Activated CD4-positive, alpha-beta memory T cell treated with anti-CD3 and anti-CD28 coated beads for 36 hours (primary cell): ENCODE data around the gene C1RL. TPM values are rescaled to one million over a fixed set of nuclear protein-coding genes. Genes with fewer than 3 reads are reported as not detected.

ENCODE experiments used
- CTCF ChIA-PET: fragments of 350-600 bp; sonication (Branson Sonifier 250); formaldehyde crosslinking; loops from one replicate; lab custom pipeline; 2021; ENCODE audit warnings: antibody characterized with exemption, inconsistent platforms; lab: Charles Lee
- POLR2A ChIA-PET: fragments of 350-600 bp; sonication (Branson Sonifier 250); formaldehyde crosslinking; loops from one replicate; lab custom pipeline; 2021; ENCODE audit warnings: antibody characterized with exemption; lab: Charles Lee
- DNase-seq: peaks from one replicate; pipeline ENCODE4 v3.0.0-alpha.2; 2020
- H3K27ac Mint-ChIP-seq: one replicate; pipeline ENCODE4 v1.8.0; 2021; ENCODE audit warnings: mixed read lengths
- H3K27me3 Mint-ChIP-seq: one replicate; pipeline ENCODE4 v1.8.0; 2021; ENCODE audit warnings: mixed read lengths
- H3K36me3 Mint-ChIP-seq: one replicate; pipeline ENCODE4 v1.8.0; 2021; ENCODE audit warnings: mixed read lengths
- H3K4me1 Mint-ChIP-seq: one replicate; pipeline ENCODE4 v1.8.0; 2021; ENCODE audit warnings: low read depth, mixed read lengths
- H3K4me3 Mint-ChIP-seq: one replicate; pipeline ENCODE4 v1.8.0; 2021; ENCODE audit warnings: mild to moderate bottlenecking, mixed read lengths
- H3K9me3 Mint-ChIP-seq: one replicate; pipeline ENCODE4 v1.8.0; 2021; ENCODE audit warnings: mixed read lengths
- intact Hi-C: fragments of 100-400 bp; cut with micrococcal nuclease; formaldehyde crosslinking; loops from one replicate; pipeline ENCODE4 v1.15.1; 2023
- total RNA-seq, 2 experiments: library from RNA; stranded (reverse); gene quantifications; one replicate each; pipeline ENCODE4 v1.2.3, GENCODE V29; 2021

The C1RL gene
- total RNA-seq, 2 experiments from 2014 or later: 17.1 to 22.6 TPM

DNA sequence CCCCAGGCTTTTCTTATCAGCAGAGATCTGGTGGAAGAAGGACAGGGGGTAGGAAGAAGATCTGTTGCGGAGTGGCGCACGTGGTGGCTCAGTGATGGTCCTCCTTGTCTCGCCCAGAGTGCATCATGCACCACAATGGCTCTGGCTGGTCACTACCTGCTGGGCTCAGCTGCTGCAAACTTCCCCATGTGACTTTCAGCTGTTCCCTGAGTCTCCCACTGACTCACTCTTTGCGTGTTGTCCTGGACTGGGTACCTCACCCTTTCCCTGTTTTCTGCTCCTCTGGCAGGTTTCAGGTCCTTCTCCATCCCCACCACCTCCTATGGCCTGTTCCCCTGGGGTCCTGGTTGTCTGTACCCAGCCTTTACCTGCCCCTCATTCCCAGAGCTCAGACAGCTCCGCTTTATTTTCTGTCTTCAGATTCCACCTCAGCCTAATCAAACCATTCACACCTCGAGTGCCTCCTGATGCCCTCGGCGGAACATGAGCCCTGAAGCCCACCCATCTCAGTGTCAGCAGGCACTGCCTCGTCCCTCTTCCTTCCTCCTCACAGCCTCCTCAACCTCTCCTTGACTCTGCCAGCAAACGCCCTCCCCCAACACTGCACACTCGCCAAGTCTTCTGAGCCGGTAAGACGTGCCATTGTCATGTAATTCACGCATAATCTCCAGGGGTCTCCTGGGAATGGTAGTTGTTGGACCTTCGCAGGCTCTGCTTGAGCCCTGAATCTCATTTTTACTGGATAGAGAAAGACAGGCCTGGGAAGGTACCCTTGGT lies 18.6 kb downstream of the C1RL start:
- Mint-ChIP-seq H3K4me3 (no peak overlapping the region), H3K27ac (no peak overlapping the region), H3K27me3 (no peaks in the 10 kb centered on the region), H3K9me3 (no peaks in the 10 kb centered on the region), H3K36me3 (no peaks in the 10 kb centered on the region), H3K4me1 (peaks cover 7% of the 10 kb centered on the region)
- DNase-seq: no peak
- CTCF ChIA-PET: interaction anchor here (1.2 to 2.1 kb wide), 9 partner anchors 17 to 166 kb away, joined by 3 to 12 read pairs (median 4); partner anchors contain the start of genes C12orf57 and RNU7-1
- intact Hi-C loops: loop anchor here (5.0 to 10.0 kb wide), 4 partner anchors 46 to 218 kb away; partner anchors contain the start of genes EMG1, PHB2 and SPSB2
- POLR2A ChIA-PET: no interaction called here

DNA sequence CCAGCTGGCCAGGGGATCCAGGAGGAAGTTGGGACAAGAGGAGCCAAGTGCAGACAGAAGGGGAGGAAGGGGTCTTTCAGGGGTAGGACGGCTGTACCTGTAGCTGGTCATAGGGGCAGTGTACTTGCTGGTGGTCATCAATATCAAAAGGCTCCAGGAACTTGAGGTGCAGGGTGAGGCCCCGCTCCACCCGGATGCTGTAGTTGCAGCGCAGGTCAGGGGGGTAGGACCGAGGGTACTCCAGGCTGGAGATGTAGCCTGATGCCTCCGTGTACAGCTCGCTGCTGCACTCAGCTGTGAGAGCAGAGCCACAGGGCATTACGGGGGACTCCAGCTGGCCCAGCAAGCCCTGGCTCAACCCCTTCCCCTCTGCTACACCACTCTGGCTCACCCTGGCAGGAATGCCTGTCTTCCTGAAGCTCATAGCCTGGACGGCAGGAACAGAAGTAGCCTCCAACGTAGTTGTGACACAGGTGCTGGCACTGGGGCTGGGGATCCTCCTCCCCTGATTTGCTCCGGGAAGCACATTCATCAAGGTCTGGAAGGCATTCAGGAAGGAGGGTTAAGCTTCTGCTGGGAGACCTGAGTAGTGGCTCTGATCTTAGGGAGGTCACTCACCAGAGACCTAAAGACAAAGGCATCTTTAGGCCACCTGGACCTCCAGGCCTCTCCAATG lies 19.7 kb downstream of the C1RL start:
- H3K27me3 Mint-ChIP-seq: no peaks in the 10 kb centered on the region
- no peak overlapping the region for H3K4me3 Mint-ChIP-seq
- no peaks in the 10 kb centered on the region for H3K36me3 Mint-ChIP-seq
- ChIA-PET POLR2A (no interaction called here), CTCF (interaction anchor here (0.9 to 2.1 kb wide), 5 partner anchors 13 to 164 kb away, joined by 3 to 12 read pairs (median 4); no protein-coding TSS in a partner anchor)
- no peaks in the 10 kb centered on the region for H3K9me3 Mint-ChIP-seq
- H3K27ac Mint-ChIP-seq: no peak overlapping the region
- DNase-seq: no peak
- intact Hi-C loops: no loop called here
- H3K4me1 Mint-ChIP-seq: peaks cover 7% of the 10 kb centered on the region

DNA sequence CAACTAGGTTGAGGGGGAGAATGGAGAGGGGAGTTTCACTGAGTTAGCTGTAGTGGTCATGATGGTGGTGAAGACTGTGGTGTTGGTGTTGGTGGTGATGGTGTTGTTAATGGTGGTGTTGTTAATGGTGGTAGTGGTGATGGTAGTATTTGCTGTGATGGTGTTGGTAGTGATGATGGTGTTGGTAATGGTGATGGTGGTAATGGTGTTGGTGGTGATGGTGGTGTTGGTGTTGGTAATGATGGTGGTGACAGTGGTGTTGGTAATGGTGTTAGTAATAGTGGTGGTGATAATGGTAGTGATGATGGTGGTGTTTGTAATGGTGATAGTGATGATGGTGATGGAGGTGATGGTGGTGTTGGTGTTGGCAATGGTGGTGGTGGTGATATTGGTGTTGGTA lies 25.9 kb downstream of the C1RL start:
- no peak overlapping the region for H3K27ac Mint-ChIP-seq
- no peaks in the 10 kb centered on the region for H3K36me3 Mint-ChIP-seq
- H3K4me3 Mint-ChIP-seq: no peak overlapping the region
- H3K4me1 Mint-ChIP-seq: no peaks in the 10 kb centered on the region
- DNase-seq: no peak
- peaks cover 3% of the 10 kb centered on the region for H3K9me3 Mint-ChIP-seq
- H3K27me3 Mint-ChIP-seq: peaks cover 1% of the 10 kb centered on the region
- ChIA-PET POLR2A (no interaction called here), CTCF (interaction anchor here (0.8 kb wide), 1 partner anchor 30 kb away, joined by 3 read pairs; no protein-coding TSS in a partner anchor)
- intact Hi-C loops: no loop called here

DNA sequence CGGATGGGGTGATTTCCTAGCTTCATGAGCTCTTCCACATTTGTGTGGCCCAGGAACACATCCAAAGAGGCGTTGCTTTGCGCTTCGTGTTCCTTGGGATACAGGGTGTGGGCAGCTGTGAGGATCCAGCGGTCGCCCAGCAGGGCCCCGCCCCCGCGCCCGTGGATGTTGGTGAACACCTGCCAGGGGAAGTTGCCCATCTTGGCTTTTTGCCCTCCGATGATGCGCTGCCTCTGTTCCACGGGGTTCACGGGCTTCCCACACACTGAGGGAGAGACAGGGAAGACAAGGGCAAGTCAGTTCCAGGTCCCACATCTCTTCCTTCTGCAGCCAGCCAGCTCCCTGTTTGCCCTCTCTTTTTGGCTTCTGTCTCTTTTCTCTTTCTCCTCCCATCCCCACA lies 28.0 kb downstream of the C1RL start:
- DNase-seq: no peak
- Mint-ChIP-seq H3K4me1 (no peaks in the 10 kb centered on the region), H3K36me3 (no peaks in the 10 kb centered on the region), H3K9me3 (peaks cover 3% of the 10 kb centered on the region), H3K4me3 (no peak overlapping the region), H3K27me3 (peaks cover 1% of the 10 kb centered on the region), H3K27ac (no peak overlapping the region)
- ChIA-PET CTCF (interaction anchor here (0.6 to 1.0 kb wide), 3 partner anchors 11 to 1969 kb away, joined by 3 read pairs; no protein-coding TSS in a partner anchor), POLR2A (no interaction called here)
- intact Hi-C loops: no loop called here

DNA sequence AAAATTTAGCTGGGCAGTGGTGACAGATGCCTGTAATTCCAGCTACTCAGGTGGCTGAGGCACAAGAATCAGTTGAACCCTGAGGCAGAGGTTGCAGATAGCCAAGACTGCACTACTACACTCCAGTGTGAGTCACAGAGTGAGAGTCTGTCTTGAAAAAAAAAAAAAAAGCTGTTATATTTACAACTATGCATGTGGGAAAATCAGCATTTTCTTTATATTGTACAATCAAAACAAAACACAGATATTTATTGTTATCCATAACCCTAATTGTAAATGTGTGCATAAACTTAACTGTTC lies 29.2 kb downstream of the C1RL start:
- Mint-ChIP-seq H3K4me3 (no peak overlapping the region), H3K36me3 (no peaks in the 10 kb centered on the region), H3K4me1 (peaks cover 5% of the 10 kb centered on the region), H3K27me3 (peaks cover 1% of the 10 kb centered on the region), H3K27ac (no peak overlapping the region), H3K9me3 (peaks cover 3% of the 10 kb centered on the region)
- no peak for DNase-seq
- ChIA-PET CTCF (no interaction called here), POLR2A (no interaction called here)
- intact Hi-C loops: no loop called here

DNA sequence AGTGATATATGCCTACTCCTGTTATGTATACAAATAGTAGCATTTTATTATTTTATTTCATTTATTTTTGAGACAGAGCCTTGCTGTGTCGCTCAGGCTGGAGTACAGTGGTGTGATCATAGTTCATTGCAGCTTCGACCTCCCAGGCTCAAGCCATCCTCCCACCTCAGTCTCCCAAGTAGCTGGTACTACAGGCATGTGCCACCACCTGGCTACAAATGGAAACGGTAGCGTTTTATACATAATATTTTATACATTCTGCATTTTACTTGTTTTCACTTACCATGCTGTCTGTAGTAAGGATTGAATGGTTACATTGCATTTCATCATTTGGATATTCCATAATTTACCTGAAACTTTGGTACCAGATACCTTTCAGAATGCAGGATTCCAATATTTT lies 30.9 kb downstream of the C1RL start:
- POLR2A ChIA-PET: no interaction called here
- intact Hi-C loops: no loop called here
- Mint-ChIP-seq H3K4me3 (no peak overlapping the region), H3K27me3 (peaks cover 1% of the 10 kb centered on the region), H3K4me1 (peaks cover 5% of the 10 kb centered on the region), H3K9me3 (peaks cover under 1% of the 10 kb centered on the region), H3K36me3 (no peaks in the 10 kb centered on the region), H3K27ac (no peak overlapping the region)
- CTCF ChIA-PET: no interaction called here
- no peak for DNase-seq

DNA sequence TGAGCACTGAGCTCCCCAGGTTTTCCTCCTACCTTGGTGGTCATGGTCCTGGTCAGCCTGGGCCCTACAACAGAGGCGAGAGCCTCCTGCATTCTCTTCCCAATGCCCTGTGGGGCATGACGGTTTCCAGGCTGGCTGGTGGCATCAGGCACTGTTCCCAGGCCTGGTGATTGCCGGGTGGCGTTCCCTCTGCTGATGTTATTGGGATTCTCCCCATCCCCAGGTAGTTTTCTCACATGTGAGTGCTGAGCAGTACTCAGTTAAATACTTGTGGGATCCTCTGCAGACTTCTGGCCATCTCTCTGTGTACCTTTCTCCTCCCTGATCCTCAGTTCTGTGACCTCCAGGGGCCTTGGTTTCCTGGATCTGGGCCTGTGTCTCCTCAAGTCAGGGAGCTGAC lies 32.5 kb downstream of the C1RL start:
- Mint-ChIP-seq H3K36me3 (no peaks in the 10 kb centered on the region), H3K27ac (no peak overlapping the region), H3K9me3 (no peaks in the 10 kb centered on the region), H3K27me3 (peaks cover 1% of the 10 kb centered on the region), H3K4me3 (no peak overlapping the region), H3K4me1 (peaks cover 5% of the 10 kb centered on the region)
- no peak for DNase-seq
- ChIA-PET CTCF (interaction anchor here (0.8 to 1.3 kb wide), 2 partner anchors 34 to 36 kb away, joined by 3 read pairs; no protein-coding TSS in a partner anchor), POLR2A (no interaction called here)
- intact Hi-C loops: no loop called here

DNA sequence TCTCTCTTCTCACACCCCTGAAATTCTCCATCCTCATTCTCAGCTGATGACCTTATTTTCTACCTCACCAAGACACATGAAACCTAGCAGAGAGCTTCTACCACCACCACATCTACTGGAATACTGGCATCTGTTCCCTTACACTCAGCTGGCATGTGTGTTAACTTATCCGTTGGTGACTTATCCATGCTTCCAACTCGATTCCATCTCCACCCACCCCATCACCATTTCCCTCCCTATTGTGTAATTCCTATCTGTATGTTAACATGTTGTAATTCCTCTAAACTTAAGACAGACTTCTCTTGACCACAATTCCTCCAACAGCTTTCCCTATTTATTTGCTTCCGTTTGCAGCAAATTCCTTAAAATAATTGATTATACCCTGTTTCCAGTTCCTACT lies 33.1 kb downstream of the C1RL start:
- H3K9me3 Mint-ChIP-seq: no peaks in the 10 kb centered on the region
- no peak overlapping the region for H3K4me3 Mint-ChIP-seq
- H3K27me3 Mint-ChIP-seq: peaks cover 1% of the 10 kb centered on the region
- POLR2A ChIA-PET: no interaction called here
- DNase-seq: no peak
- H3K4me1 Mint-ChIP-seq: peaks cover 5% of the 10 kb centered on the region
- CTCF ChIA-PET: interaction anchor here (0.8 to 1.3 kb wide), 2 partner anchors 35 to 37 kb away, joined by 3 read pairs; no protein-coding TSS in a partner anchor
- intact Hi-C loops: no loop called here
- no peak overlapping the region for H3K27ac Mint-ChIP-seq
- no peaks in the 10 kb centered on the region for H3K36me3 Mint-ChIP-seq

DNA sequence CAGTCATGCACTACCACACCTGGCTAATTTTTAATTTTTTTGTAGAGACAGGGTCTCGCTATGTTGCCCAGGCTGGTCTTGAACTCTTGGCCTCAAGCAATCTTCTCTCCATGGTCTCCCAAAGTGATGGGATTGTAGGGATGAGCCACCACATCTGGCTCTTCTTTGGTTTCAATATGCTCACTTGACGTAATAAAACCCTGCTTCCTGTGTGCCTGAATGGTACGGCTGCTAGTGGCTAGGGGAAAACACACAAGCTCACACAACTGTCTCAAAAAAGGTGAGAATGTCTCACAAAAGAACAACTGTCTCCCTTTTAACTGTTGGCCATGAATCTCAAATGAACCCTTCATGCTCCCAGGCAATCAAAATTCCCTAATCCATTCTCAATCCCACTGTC lies 33.5 kb downstream of the C1RL start:
- Mint-ChIP-seq H3K9me3 (no peaks in the 10 kb centered on the region), H3K4me3 (no peak overlapping the region), H3K27me3 (peaks cover 1% of the 10 kb centered on the region), H3K27ac (no peak overlapping the region), H3K36me3 (no peaks in the 10 kb centered on the region), H3K4me1 (peaks cover 5% of the 10 kb centered on the region)
- POLR2A ChIA-PET: no interaction called here
- DNase-seq: no peak
- CTCF ChIA-PET: interaction anchor here (0.8 to 1.3 kb wide), 2 partner anchors 35 to 37 kb away, joined by 3 read pairs; no protein-coding TSS in a partner anchor
- intact Hi-C loops: no loop called here

DNA sequence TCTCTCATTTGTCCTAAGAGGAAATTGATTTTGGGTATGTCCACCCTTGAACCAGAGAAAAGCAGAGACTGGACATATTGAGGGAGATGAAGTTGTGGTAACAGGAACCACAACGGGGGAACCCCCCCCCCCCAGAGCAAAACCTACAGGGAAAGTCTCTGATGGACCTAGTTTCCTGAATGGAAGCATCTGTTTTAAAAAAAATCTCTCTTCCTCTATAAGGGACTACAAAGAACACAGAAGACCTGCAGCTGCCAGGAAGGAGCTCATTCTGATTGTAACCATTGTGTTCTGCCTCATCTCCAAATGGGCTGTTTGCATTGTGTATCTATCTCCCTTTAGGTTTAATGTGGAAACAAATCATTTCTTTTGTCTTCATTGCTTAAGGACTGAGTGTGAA lies 35.1 kb downstream of the C1RL start:
- intact Hi-C loops: no loop called here
- no peak overlapping the region for H3K27ac Mint-ChIP-seq
- H3K27me3 Mint-ChIP-seq: no peaks in the 10 kb centered on the region
- DNase-seq: no peak
- no peak overlapping the region for H3K4me3 Mint-ChIP-seq
- ChIA-PET CTCF (no interaction called here), POLR2A (no interaction called here)
- no peaks in the 10 kb centered on the region for H3K36me3 Mint-ChIP-seq
- H3K9me3 Mint-ChIP-seq: no peaks in the 10 kb centered on the region
- peaks cover 5% of the 10 kb centered on the region for H3K4me1 Mint-ChIP-seq

DNA sequence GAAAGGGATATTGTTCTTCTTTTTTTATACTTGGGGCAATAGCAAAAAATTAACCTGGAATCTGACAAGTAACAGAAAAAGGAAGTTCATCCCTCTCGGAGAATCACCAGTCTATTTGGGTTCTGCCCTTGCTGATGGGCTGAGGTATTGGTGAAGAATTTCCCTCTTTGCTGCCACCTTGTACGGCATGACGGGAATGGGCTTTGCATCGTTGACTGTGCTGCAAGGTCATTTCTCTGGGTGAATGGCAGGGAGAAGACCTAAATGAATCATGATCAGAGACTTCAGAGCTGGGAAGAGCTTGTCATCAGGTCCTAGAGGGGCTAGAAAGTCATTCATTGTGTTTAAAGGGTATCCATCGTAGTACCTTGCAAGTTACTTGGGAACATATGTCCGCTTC lies 36.5 kb downstream of the C1RL start:
- Mint-ChIP-seq H3K27ac (no peak overlapping the region), H3K4me3 (no peak overlapping the region), H3K36me3 (no peaks in the 10 kb centered on the region), H3K9me3 (no peaks in the 10 kb centered on the region), H3K4me1 (peaks cover 5% of the 10 kb centered on the region), H3K27me3 (no peaks in the 10 kb centered on the region)
- no peak for DNase-seq
- ChIA-PET POLR2A (no interaction called here), CTCF (interaction anchor here (0.6 kb wide), 1 partner anchor 82 kb away, joined by 3 read pairs; no protein-coding TSS in a partner anchor)
- intact Hi-C loops: no loop called here

DNA sequence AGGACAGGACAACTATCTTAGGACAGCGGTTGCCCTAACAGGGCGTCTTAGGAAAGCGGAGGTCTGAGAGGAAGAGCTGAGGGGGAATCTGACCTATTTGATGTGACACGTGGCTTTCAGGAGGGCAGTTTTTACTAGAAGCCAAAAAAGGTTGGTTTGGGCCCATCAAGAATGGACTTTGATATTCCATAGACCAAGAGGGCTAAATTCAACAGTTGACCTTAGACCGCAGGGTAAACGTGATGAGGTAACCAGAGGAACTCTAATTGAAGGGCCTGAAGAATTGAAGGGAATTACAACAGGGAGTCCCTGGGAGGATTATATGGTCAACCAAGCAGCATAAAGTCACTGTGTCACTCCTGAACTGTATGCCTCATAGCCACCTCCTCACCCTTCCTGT lies 37.0 kb downstream of the C1RL start:
- DNase-seq: no peak
- Mint-ChIP-seq H3K27me3 (no peaks in the 10 kb centered on the region), H3K9me3 (no peaks in the 10 kb centered on the region), H3K27ac (no peak overlapping the region), H3K4me3 (no peak overlapping the region), H3K4me1 (peaks cover 5% of the 10 kb centered on the region), H3K36me3 (no peaks in the 10 kb centered on the region)
- CTCF ChIA-PET: no interaction called here
- intact Hi-C loops: no loop called here
- POLR2A ChIA-PET: no interaction called here
